ENCODE data around the gene TRIM28.
"Not testable (repeated sequence)": the region's sequence is repeated elsewhere in the genome, so short reads cannot be mapped to it uniquely, and the experiment has no call there.

DNA sequence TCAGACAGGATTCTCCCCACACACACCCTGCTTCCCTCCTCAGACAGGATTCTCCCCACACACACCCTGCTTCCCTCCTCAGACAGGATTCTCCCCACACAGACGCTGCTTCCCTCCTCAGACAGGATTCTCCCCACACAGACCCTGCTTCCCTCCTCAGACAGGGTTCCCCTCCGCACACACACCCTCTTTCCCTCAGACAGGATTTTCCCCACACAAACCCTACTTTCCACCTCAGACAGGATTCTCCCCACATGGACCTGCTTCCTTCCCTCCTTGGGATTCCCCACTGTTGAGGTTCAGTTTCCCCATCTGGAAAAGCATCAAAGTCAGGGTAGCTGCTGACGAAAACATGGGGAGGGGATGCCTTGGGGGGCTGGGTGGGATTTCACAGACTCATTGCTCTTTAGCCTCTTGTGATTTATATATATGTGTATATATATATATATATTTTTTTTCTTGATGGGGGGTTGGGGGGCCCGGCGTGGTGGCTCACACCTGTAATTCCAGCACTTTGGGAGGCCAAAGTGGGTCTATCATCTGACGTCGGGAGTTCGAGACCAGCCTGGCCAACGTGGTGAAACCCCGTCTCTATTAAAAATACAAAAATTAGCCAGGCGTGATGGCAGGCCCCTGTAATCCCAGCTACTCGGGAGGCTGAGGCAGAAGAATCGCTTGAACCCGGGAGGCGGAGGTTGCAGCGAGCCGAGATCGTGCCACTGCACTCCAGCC lies 1.1 kb upstream of the TRIM28 start:
- TF ChIP-seq POLR2AphosphoS5, POLR2A (IDR thresholded peaks at IDR 0.05): not testable (repeated sequence)
- TF ChIP-seq, protein P1, sequence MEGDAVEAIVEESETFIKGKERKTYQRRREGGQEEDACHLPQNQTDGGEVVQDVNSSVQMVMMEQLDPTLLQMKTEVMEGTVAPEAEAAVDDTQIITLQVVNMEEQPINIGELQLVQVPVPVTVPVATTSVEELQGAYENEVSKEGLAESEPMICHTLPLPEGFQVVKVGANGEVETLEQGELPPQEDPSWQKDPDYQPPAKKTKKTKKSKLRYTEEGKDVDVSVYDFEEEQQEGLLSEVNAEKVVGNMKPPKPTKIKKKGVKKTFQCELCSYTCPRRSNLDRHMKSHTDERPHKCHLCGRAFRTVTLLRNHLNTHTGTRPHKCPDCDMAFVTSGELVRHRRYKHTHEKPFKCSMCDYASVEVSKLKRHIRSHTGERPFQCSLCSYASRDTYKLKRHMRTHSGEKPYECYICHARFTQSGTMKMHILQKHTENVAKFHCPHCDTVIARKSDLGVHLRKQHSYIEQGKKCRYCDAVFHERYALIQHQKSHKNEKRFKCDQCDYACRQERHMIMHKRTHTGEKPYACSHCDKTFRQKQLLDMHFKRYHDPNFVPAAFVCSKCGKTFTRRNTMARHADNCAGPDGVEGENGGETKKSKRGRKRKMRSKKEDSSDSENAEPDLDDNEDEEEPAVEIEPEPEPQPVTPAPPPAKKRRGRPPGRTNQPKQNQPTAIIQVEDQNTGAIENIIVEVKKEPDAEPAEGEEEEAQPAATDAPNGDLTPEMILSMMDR (IDR thresholded peaks at IDR 0.05), result not testable (repeated sequence)
